Panc1 (cell line): ENCODE measurements around the gene MT1B.

Source experiments
- CTCF ChIP-seq: fragments of 450-650 bp; IDR thresholded peaks from 2 replicates; pipeline ENCODE4 v1.5.1; 2017; ENCODE audit warnings: mild to moderate bottlenecking
- TF ChIP-seq, protein P1 (sequence below), 2 experiments: IDR thresholded peaks; 2 replicates each; pipeline ENCODE4 v1.6.1; 2011 to 2012; ENCODE audit warnings: low read depth in 2 of 2, control low read depth in 1 of 2, low read length in 1 of 2, mild to moderate bottlenecking in 1 of 2, moderate library complexity in 1 of 2; ENCODE audit not compliant: insufficient read depth in 1 of 2

DNA sequence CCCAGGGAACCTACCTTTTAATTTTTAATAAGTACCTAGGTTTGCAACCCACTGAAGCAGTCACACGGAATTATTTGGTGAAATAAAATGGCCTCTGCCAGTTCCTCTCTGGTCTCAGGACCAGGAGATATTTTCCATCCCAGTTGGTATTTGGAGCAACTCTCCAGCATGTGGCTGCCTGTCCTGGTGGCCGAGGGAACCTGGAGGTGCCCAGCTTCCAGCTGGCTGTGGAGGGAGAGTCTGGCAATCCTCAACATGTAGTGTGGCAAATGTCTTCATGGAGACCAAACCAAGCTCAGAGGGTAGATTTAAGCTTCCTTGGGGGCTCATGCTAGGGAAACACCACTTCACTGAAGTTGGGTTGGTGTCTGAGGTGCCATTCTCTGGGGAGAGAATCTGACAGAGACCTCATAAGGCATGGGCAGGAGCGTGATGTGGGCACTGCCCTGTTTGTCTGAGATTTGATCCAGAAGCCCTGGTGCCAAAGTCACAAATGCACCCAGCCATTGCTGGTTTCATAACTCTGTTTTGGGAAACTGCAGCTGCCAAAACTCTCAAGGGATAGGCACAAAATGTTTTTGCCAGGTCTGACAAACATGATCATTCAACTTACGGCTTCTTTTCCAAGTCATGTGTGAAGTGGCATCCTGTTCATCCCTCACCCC is 33.4 kb downstream of the MT1B start:
- TF ChIP-seq CTCF: no peak
- TF ChIP-seq, protein P1, sequence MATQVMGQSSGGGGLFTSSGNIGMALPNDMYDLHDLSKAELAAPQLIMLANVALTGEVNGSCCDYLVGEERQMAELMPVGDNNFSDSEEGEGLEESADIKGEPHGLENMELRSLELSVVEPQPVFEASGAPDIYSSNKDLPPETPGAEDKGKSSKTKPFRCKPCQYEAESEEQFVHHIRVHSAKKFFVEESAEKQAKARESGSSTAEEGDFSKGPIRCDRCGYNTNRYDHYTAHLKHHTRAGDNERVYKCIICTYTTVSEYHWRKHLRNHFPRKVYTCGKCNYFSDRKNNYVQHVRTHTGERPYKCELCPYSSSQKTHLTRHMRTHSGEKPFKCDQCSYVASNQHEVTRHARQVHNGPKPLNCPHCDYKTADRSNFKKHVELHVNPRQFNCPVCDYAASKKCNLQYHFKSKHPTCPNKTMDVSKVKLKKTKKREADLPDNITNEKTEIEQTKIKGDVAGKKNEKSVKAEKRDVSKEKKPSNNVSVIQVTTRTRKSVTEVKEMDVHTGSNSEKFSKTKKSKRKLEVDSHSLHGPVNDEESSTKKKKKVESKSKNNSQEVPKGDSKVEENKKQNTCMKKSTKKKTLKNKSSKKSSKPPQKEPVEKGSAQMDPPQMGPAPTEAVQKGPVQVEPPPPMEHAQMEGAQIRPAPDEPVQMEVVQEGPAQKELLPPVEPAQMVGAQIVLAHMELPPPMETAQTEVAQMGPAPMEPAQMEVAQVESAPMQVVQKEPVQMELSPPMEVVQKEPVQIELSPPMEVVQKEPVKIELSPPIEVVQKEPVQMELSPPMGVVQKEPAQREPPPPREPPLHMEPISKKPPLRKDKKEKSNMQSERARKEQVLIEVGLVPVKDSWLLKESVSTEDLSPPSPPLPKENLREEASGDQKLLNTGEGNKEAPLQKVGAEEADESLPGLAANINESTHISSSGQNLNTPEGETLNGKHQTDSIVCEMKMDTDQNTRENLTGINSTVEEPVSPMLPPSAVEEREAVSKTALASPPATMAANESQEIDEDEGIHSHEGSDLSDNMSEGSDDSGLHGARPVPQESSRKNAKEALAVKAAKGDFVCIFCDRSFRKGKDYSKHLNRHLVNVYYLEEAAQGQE (IDR thresholded peaks at IDR 0.05; ENCODE audit: insufficient read depth in 1 of 2, low read depth in 2 of 2, low read length in 1 of 2): no peak
